Midbrain (tissue), 1 donor: Measurements from ENCODE around the gene PLD3.
A peak's percentile ranks its signal among the peaks of the same experiment; 100 is the strongest.

Source experiments
- DNase-seq: peaks from one replicate; lab custom pipeline; 2025; lab: John Stamatoyannopoulos, UW

The PLD3 gene, protein sequence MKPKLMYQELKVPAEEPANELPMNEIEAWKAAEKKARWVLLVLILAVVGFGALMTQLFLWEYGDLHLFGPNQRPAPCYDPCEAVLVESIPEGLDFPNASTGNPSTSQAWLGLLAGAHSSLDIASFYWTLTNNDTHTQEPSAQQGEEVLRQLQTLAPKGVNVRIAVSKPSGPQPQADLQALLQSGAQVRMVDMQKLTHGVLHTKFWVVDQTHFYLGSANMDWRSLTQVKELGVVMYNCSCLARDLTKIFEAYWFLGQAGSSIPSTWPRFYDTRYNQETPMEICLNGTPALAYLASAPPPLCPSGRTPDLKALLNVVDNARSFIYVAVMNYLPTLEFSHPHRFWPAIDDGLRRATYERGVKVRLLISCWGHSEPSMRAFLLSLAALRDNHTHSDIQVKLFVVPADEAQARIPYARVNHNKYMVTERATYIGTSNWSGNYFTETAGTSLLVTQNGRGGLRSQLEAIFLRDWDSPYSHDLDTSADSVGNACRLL

DNA sequence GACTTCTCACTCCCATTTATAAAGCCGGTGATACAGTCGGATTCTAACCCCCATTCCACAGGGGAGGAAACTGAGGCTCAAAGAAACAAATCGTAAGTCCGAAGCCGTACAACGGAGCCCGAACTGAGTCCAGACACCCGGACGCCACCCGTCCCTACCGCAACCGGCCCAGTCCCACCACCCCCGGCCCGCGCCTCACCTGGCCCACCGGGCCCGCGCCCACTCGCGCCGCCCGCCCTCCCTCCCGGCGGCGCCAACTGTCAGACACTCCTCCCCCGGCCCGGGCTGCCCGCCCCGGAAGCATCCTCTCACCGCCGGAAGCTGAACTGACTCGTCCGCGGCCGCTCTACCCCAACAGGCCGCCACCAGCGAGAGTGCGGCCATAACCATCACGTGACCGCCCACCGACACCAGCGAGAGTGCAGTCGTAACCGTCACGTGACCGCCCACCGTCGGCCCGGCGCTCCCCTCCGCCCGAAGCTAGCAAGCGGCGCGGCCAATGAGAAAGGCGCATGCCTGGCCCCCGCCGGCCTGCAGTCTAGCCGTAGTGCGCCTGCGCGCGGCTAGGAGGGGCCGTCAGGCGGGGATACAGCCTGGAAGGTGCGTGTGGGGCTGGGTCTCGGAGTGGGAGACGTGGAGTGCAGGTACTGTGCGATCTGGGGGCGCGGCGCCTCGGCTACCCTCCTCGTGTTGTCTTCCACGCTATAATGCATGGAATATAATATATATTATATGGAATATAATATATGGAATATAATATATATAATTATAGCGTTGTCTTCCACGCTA, at the start of gene PLD3, which contains the start of gene C19orf47:
Gene PLD3 (plus strand): TSS at position 571 of the 789 bp plus-strand sequence. CDS start 17,789 bp downstream, outside the sequence.
Gene C19orf47 (minus strand): TSS at position 273 of the 789 bp plus-strand sequence. CDS start 6,540 bp downstream, outside the sequence.
- DNase-seq, result peak; percentile 100

DNA sequence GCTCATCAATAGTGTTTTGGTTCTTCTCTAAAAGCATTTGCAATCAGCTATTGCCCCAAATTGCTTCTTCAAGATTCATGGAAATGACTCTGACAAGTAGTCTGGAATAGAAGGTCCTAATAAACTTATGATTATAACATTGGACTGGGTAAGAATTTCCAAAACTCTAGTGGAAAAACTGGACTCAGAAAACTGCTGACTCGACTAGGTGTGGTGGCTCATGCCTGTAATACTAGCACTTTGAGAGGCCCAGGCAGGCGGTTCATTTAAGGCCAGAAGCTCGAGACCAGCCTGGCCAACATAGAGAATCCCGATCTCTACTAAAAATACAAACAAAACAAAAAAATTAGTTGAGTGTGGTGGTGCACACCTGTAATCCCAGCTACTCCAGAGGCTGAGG, 47.8 kb upstream of the PLD3 start:
- no peak for DNase-seq

DNA sequence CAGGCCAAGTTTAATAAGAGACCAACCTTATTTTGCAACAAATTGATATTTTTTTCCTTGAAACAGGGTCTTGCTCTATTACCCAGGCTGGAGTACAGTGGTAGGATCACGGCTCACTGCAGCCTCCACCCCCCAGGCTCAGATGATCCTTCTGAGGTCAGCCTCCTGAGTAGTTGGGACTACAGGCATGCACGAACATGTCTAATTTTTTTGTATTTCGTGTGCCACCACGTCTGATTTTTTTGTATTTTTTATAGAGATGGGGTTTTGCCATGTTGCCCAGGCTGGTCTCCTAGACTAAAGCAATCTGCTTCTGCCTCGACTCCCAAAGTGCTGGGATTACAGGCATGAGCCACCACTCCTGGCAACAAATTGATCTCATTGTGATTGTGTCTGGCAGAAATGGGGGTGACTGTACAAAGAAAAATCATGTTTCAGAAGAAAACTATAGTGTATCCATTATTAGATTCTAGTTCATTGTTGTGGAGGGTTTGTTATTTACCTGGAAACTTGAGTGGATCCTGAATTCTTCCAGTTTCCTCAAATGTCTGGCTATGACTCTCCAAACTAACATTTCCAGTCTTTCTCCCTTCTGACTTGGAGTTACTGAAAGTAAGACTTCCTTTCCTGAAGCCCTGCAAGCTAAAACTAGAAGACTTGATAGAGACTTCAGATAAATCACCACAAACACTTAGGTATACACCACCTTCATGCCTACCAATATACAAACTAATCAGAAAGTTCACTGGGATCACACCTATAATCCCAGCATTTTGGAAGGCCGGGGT, 46.1 kb upstream of the PLD3 start:
- no peak for DNase-seq

DNA sequence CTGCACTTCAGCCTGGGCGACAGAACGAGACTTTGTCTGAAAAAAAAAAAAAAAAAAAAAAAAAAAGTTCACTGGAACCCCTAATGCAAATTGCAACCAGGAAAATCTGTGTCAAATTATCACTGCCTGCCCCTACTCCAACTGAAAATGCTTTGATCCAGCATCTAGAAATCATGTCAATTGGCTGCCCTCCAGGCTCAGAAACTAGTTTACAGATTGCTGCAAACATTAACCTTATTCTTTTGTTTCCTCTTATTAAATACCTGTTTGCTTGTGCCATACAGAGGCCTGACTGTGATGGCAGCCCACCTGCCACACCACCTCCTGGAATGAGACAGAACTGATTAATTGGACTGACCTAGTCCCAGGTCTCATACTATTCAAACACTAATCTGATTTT, 44.7 kb upstream of the PLD3 start:
- DNase-seq, result no peak

DNA sequence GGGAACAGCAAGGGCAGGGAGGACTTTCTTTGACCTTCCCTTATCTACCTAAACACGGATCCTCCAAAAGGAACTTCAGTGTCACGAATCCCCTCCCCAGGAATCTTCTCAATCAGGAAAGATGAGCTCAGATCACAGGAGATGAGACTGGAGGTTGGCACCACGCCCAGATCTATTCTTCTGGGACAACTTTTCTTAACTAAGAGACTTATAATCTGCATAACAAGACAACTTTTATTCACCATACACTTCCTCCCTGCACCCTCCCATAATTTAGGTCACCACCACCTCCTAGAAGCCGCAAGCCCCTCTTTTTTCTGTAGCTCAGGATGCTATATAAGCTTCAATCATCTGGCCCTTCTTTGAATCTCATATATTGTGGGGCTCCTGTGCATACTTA, 44.2 kb upstream of the PLD3 start:
- DNase-seq, result no peak

DNA sequence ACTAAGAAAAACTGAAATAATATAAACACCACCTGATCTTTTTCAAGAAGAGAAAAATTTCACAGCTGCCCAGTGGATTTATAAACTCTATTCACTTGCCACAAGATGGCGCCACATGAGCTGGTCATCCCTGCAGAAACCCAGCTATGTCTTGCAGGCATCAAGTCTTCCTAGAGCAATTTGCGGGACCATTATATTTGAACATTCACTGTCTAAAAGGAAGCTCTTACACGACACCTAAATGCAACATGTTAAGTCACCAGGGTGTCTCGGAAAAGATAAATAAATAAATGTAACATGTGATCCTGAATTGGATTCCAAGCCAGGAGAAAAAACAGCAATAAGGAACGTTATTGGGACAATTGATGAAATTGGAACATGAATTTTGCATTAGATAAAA, 43.1 kb upstream of the PLD3 start:
- DNase-seq, result peak; percentile 82

DNA sequence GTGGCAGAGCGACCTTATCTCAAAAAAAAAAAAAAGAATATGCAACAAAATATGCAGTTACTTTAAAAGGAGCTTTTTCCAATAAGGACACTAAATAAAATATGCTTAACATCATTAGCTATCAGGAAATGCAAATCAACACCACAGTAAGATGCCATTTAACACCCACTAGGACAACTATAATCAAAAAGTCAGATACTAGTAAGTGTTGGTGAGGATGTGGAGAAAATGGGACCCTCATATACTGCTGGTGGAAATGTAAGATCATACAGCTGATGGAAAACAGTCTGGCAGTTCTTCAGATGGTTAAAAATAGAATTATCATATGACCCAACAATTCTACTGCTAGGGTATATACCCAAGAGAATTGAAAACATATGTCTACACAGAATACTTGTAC, 38.8 kb upstream of the PLD3 start:
- DNase-seq, result no peak

DNA sequence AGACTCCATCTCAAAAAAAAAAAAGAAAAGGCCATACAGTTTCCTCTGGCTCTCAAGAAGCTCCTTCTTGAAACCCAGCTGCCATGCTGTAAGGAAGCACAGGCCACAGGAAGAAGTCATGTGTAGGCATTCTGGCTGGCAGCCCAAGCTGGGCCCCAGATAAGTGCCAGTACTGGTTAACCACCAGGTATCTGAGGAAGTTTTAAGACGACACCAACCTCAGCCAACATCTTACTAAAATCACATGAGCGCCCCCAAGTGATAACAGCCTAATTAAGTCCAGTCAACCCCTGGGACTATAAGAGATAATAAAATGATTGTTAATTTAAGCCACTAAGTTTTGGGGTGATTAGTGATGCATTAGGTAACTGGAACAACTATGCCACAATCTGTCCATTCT, 36.0 kb upstream of the PLD3 start:
- DNase-seq, result no peak

DNA sequence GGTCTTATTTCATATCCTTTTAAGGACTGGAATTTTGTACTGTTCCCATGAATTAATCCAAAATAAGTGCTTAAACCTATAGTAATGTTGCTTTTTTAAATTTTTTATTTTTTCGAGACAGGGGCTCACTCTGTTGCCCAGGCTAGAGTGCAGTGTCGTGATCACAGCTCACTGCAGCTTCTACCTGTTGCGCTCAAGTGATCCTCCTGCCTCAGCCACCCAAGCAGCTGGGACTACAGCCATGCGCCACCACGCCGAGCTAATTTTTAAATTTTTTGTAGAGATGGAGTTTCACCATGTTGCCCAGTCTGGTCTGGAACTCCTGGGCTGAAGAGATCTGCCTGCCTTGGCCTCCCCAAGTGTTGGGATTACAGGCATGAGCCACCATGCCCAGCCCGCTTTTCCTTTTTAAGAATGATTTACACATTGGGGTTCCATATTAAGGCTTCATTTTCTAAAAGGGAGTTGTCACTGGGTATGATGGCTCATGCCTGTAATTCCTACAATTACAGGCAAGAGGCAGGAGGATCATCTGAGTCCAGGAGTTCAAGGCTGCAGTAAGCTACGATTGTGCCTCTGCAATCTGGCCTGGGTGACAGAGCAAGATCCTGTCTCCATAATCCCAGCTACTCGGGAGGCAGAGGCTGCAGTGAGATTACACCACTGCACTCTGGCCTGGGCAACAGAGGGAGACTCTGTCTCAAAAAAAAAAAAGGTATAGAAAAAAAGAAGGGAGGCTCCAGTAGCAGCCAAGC, 35.1 kb upstream of the PLD3 start:
- no peak for DNase-seq

DNA sequence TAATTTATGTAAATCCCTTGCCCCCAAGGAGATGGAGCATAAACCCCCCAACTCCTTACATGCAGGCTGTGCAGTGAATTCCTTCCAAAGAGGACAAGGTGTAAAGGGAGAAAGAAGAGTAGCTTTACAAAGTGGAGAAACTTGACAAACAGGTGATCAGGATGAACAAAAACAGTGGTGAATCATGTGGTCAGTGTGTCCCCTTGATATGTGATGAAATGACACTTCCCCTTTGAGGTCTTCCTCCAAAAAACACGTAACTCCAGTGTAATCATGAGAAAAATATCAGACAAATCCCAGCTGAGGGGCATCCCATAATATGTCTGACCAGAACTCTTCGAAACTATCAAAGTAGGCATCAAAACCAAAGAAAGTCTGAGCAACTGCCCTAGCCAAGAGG, 33.8 kb upstream of the PLD3 start:
- DNase-seq, result no peak

DNA sequence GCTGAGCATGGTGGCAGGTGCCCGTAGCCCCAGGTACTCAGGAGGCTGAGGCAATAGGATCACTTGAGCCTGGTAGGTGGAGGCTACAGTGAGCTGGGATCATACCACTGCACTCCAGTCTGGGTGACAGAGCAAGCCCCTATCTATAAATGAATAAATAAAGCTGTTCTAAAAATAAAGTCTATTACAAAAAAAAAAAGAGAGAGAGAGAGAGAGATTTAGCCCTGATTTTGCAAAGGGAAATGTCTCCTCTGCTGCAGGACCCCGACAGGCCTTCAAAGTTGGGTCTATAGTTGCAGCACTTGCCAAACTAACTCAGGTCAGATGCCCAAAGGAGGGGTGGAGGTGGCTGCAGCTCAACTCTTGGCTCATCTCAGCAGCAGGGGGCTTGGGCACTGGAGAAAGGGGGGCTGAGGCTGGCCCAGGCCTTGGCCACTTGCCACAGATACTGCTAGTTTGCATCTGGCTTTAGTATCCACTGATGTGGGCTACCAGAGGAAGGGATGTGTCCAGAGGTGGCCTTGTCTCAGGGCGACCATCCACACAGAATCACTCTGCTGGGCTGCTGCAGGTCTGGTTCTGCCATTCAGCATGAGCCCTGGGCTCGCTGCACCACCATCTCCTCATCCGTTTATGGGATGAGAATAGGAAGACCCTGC, 32.6 kb upstream of the PLD3 start:
- DNase-seq, result no peak

DNA sequence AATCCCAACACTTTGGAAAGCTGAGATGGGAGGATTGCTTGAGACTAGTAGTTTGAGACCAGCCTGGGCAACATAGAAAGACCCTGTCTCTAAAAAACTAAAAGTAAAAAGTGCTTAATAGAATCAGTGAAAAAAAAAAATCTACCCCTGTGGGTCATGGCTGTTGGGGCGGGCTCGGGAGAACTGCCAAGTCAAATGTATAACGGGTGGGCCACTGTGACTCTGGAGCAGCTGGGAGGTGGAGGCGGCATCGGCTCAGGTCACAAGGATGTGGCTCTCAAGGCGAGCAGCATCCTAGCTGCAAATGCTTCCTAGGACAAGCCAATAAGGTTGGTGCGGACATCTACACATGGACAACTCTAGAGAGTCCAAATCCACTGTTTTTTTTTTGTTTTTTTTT, 31.2 kb upstream of the PLD3 start:
- no peak for DNase-seq

DNA sequence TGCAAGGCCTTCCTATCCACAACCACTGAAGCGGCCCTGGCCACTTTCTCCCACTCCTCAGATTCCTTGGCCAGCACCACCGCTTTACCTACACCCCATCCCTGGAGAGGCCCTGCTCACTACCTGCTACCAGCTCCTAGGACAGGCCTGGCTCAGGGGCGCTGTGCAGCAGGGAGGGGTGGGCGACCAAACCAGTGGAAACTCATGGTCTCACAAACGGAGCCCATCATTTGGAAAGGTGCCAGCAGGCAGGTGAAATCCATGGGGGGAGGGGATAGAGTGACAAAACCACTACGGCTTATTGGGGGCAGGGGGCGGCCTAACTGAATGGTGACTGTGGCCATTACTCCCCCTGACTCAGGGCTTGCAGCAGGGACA, 27.9 kb upstream of the PLD3 start:
- DNase-seq, result no peak

DNA sequence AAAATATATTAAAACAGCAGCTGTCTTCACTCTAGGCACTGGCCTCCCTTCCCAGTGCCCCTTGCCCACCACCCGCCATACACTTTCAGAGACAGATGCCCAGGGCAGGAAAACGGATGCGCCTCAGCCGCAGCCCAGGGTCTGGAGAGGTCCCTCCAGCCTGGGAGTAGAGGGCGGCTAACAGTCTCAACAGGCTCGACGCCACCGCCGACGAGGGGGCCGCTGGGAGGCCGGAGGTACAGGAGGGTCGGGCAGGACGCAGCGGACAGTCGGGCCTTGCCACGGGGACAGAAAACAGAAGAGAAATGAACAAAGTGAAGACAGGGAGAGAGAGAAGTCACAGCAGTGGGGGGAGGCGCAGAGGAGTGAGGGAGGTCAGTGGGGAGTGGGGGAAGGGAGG, 27.4 kb upstream of the PLD3 start:
- no peak for DNase-seq

DNA sequence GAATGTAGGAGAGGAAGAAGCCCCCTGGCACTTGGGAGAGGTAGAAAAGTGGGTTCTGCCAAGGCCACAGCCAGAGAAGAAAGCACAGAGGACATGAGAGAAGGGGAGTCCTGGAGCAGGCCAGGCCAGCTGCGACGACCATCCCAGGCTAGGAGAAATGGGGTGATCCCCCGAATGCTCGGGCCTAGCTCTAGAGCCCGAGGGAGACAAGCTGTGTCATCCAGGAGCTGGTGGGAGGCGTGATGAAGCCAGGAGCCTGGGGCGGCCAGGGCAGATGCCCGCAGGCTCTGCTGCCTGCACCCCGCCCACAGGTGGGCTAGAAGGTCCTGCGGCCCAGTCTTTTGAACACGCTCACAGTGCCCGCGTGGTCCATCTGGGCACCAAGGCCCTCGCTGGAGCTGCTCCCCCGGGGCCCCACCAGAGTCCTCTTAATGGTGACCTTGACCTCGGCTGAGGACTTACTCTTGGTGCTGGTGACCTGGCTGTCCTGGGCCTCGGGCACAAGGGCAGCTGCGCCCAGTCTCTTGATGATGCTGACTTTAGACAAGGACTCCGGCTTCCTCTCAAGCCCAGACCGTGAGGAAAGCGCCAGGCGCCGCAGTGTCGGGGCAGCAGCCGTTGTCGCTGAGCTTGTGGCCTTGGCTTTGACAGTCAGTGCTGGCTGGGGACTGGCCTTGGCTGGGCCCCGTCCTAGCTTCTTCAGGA, 26.8 kb upstream of the PLD3 start:
- no peak for DNase-seq

DNA sequence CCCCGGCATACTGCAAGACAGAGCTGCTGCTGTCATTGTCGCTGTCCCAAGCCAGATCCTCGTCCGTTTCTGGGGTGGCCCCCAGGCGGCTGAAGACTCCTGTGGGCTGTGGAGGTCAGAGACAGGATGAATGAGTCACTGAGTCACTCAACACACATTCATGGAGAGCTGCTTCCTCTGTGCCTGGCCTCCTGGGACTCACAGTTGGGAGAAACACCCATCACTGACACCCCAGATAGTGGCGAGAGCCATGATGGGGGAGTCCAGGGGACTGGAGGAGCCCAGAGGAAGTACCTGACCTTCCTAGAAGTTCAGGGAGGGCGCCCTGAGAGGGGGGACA, 26.3 kb upstream of the PLD3 start:
- no peak for DNase-seq

DNA sequence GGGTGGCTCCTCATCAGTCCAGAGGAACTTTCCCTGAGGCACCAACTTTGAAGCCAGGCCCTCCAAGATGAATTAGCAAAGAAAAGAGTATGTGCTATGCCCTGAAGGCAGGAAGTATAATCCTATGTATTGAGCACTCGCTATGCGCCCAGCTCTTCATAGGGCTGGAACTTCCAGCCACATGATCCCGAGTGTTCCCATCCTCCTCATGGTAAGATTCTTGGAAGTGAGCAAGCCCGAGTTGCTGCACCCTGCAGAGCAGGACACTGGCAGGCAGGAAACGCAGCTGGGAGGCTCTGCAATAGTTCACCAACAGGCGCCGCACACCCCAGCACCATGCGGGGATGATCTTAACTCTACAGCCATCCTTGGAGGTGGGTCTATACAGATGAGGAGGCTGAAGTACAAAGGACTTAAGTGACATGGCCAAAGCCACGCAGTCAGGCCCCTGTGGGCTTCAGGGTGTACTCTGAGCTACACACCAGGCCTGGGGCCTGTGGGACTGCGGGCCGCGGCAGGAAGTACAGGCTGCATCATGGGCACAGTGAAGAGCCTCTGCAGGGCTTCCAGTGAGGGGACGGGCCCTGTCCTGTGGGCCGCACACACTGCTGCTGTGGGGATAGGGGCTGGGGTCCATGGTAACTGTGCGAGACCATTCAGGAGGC, 25.4 kb upstream of the PLD3 start:
- DNase-seq, result no peak

DNA sequence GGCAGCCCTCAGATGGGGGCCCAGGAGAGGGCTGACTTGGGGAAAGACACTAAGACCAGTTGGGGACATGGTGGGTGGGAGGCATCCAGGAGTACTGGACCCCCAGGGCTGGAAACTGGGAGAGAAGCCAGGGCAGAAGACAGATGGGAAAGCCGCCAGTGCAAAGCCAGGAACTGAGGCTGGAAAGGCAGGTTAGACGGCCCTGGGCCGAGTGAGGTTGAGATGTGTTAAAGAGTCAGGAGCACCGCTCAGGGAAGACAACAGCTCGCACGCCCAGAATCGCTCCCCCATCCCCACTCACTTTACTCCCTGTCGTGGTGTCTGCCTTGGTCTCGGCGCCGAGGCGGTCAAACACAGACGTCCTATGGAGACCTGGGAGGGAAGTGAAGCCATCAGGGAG, 24.8 kb upstream of the PLD3 start:
- no peak for DNase-seq

DNA sequence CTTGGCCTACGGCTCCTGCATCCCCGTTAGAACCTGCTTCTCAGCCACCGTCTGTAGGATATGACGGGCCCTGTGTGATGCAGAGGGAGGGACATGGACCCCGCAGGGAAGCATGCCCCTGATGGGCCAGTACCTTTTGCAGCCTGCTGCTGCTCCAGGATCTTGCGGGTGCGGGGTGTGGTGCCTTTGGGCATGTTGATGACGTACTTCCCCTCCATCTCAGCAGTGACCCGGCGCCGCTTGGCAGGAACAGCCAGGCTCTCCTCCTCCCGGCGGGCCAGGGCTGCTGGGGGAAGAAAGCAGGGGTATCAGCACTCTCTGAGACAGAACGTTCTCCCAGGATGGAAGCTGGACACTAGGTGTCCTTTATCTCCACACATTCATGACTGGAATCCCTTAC, 22.3 kb upstream of the PLD3 start:
- no peak for DNase-seq

DNA sequence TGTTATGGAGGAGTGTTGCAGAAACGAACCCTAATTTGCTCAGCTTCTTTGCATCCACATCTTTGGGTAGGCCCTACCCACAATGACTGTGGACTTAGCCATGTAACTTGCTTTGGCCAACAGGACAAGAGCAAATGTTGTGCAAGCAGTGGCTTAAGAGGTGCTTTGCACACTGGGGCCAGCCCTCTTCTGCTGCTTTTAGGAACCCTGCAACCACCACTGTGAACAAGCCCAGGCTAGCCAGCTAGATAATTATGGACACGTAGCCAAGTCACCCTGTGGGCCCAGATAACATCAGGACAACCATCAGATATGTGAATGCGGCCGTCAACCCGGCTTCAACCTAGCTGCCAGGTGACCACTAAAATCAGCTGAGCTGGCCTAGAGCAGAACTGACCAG, 17.4 kb upstream of the PLD3 start:
- no peak for DNase-seq
